CD4-positive, alpha-beta T cell (primary cell): ENCODE measurements around the gene TTC36. TPM values are rescaled to one million over a fixed set of nuclear protein-coding genes. Genes with fewer than 3 reads are reported as not detected.

Source experiments
- total RNA-seq, 174 experiments: library from RNA in 2 of 174; stranded (reverse) in 2 of 174; gene quantifications; one replicate each; pipeline ENCODE4 v1.2.3 and lab custom pipeline; 2021 to 2026

The TTC36 gene
- total RNA-seq, 2 experiments from 2014 or later, result 0.30 to 0.56 TPM

Other genes with a start within 250 kb of the TTC36 start
- 100 to 1,000 TPM; 483 to 515 TPM for gene CD3E, start 222.7 kb upstream of the TTC36 start, total RNA-seq
- gene CD3D, start 184.8 kb upstream of the TTC36 start, total RNA-seq, result 100 to 1,000 TPM; 265 to 274 TPM
- gene CD3G, start 183.1 kb upstream of the TTC36 start, total RNA-seq, result 100 to 1,000 TPM; 102 to 109 TPM
- gene UBE4A, start 167.9 kb upstream of the TTC36 start, total RNA-seq, result 10 to 100 TPM; 40.1 to 43.0 TPM
- 100 to 1,000 TPM; 147 to 153 TPM for gene ATP5MG, start 125.9 kb upstream of the TTC36 start, total RNA-seq
- gene KMT2A, start 91.0 kb upstream of the TTC36 start, total RNA-seq, result 100 to 1,000 TPM; 135 to 140 TPM
- gene TMEM25, start 3.7 kb downstream of the TTC36 start, total RNA-seq, result 10 to 100 TPM; 18.3 to 18.5 TPM
- 1 to 10 TPM; 4.9 to 6.3 TPM for gene IFT46, start 38.5 kb downstream of the TTC36 start, total RNA-seq
- gene ARCN1, start 44.9 kb downstream of the TTC36 start, total RNA-seq, result 10 to 100 TPM; 73.7 to 78.6 TPM
- 1 to 10 TPM; 1.8 to 2.3 TPM for gene PHLDB1, start 80.1 kb downstream of the TTC36 start, total RNA-seq
- not detected for gene TREH, start 152.2 kb downstream of the TTC36 start, total RNA-seq